M059J (cell line): Measurements from ENCODE around the gene PLA2G15. TPM values are rescaled to one million over a fixed set of nuclear protein-coding genes. Genes with fewer than 3 reads are reported as not detected.

Experiments used
- DNase-seq: peaks from one replicate; pipeline ENCODE4 v3.0.0-alpha.2; 2012; ENCODE audit warnings: low read depth
- total RNA-seq: library from RNA; depleted of rRNA; stranded (reverse); fragments of >200 nt; shearing (Covaris generic); gene quantifications from 2 replicates; pipeline ENCODE4 v1.2.3, GENCODE V29; 2014; rRNA removed

Gene PLA2G15, protein sequence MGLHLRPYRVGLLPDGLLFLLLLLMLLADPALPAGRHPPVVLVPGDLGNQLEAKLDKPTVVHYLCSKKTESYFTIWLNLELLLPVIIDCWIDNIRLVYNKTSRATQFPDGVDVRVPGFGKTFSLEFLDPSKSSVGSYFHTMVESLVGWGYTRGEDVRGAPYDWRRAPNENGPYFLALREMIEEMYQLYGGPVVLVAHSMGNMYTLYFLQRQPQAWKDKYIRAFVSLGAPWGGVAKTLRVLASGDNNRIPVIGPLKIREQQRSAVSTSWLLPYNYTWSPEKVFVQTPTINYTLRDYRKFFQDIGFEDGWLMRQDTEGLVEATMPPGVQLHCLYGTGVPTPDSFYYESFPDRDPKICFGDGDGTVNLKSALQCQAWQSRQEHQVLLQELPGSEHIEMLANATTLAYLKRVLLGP
- total RNA-seq: 26.2 and 36.6 TPM in 2 replicates

DNA sequence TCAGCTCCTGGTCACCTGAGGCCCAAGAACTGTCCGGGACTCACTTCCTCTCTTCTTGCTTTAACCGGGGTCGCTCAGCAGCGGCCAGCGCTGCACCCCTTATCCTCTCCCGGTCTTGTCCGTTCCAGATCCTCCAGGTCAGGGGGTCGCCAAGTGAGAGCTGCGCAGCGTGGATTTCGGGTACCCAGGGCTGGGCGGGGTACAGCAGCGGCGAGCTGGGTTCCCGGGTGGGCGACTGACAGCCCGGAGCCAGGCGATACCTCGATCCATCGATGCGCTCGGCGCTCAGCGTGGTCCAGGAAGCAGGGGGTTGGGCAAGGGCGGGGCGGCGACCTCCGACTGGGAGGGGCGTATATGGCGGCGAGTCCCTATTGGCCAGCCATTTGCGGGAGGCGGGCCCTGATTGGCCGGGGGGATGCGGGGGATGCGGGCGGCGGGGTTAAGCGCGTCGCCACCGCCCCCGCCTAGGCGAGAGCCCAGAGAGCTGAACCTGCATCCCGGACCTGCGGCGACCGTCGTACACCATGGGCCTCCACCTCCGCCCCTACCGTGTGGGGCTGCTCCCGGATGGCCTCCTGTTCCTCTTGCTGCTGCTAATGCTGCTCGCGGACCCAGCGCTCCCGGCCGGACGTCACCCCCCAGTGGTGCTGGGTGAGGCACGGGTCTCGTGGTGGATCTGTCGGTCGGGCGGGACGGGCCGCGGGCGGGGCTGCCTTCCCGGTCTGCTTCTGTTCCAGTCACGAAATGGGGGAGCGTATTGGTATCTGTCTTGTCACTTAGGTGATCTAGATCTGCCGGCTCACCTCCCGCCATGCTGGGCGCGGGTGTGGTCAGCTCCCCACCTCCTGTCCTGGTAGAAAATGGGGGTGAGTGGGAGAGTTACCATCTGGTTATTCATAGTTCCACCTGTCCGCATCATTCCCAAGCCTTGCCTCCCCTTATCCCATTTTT is at the start of gene PLA2G15:
PLA2G15 (plus strand) TSS at position 471 of the 951 bp plus-strand sequence; CDS start at position 525, 54 bp downstream.
- DNase-seq: peak; percentile 84

DNA sequence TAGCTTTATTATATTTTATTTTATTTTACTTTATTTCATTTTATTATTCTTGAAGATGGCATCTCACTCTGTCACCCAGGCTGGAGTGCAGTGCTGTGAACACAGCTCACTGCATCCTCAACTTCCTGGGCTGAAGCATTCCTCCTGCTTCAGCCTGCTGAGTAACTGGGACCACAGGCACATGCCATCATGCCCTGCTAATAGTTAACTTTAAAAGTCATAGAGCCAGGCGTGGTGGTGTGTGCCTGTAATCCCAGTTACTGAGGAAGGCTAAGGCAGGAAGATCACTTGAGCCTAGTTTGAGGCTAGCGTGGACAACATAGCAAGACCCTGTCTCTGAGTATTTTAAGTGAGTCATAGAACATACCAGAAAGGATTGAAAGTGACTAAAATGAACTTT is 47.9 kb upstream of the PLA2G15 start:
- peak; percentile 16 for DNase-seq

DNA sequence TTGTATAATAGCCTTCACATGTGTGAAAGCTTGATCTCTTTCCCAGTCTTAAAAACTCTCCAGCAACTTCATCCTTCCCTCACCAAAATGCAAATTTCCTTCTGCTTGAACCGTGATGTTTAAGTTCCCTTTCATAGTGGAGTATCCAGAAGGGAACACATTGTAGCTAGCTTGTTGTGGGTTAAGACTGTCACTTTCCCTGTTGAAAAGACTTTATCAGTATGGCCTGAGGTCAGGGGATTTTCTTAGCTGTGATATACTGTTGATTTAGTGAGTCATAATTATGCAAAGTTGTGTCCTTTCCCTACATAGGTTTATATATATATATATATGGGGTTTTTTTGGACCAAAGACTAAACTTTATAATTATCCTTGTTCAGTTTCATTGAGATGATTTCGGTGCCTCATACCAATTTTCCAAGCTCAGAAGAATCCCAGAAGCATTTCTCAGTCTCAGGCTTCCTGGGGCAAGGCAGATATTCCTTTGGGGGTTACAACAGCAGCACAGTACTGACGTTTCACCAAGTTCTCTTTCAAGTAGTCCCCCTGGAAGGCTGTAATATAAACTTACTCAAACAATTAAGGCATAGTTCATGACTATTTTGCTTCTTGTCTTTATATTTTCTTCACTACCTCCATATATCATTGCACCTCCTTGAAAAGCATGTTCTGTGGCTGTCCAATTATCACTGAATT is 44.9 kb upstream of the PLA2G15 start:
- peak; percentile 16 for DNase-seq

DNA sequence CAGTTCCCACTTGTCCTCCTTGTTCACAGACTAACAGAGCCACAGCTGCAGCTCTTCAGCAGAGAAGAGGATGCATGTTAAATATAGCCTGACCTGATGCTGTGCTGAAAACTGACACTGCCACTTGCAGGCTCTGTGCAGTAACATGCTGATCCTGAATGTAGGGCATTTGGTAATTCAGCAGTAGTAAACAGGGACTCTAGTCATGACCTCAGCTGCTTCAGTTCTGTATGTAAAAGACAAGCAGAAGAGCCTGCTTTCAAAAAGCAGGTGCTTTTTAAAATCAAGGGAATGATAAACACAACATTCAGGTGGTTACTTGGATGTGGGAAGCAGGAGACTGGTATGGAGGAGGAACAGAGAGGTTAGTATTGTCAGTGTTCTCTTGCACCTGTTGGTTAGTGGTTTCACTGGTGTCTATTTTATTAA is 43.1 kb upstream of the PLA2G15 start:
- DNase-seq: peak; percentile 4

DNA sequence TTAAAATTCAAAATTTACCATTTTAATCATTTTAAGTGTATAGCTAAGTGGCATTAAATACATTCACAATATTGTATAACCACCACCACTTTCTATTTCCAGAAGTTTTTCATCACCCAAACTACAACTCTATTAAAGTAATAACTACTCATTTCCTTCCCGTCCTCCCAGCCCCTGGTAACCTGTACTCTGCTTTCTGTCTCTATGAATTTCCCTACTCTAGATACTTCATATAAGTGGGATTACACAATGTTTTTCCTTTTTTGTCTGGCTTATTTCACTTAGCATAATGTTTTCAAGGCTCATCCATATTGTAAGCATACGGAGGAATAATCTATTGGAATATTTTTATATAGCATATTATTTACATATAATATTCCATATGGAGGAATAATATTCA is 38.9 kb upstream of the PLA2G15 start:
- DNase-seq: no peak

DNA sequence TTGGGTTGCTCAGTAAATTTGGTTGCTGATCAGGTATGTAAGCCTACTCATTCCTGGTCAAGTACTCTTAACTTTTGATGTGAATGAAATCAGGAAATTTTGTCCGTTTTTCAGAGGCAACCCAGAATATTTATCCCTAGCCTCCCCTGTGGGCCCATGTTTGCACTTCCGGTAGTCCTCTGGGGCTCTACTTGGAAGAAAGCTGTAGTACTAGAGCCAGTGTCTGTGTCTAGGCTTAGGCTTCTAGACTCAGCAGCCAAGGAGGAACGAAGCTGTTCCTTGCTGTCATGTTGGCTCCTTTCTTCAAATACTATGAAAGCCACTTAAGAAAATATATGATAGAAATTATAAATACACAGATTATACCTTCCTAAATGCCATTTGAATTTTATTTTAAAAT is 30.4 kb upstream of the PLA2G15 start:
- no peak for DNase-seq

DNA sequence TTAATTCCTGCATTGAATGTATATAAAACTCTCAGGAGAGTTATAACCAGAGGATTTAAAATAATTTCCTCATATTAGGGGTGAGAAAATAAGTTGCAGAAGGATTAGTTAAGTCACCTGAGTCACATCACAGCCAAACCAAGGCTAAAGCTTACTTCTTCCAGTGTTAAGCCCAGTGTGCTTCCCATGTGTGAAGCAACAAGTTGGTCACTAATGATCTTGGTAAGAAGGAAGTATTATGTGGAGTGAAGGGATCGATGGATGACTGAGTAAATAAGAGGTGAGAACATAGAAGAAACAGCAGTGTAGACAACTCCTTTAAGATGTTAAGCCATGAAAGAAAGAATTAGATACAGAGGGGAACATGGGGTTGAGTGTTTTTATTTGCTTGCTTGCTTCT is 29.9 kb upstream of the PLA2G15 start:
- DNase-seq: no peak

DNA sequence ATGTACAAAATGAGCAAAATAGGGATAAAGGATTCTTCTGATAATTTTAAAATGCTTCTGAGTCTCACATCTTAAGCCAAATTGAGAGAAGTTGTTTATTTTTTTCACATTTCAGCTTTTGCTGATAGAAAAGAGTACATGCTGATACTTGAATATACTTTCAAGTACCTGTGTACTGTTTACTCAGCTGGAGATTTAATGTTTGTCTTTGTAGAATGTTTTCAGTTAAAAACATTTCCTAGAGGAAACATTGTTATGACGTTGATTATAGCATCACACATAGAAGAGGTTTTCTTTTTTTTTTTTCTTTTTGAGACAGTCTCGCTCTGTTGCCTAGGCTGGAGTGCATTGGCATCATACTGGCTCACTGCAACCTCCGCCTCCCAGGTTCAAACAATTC is 28.9 kb upstream of the PLA2G15 start:
- DNase-seq: no peak

DNA sequence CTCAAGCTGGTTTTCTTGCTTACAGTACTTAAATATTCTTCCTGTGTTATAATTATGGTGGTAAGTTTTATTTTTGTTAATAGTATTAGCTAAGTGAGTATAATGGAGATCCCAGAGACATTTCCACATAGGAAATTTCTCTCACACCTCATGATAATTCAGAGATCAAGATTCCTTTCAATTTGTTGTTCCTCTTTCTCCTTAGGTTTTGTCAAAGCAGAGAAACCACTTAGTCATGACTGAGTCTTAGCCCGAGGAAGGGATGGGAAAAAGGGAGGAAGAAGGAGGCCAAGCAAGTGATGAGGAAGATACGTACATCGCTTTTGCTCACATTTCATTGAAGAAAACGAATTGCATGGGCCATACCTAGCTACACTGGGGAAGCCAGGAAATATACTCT is 27.7 kb upstream of the PLA2G15 start:
- no peak for DNase-seq

DNA sequence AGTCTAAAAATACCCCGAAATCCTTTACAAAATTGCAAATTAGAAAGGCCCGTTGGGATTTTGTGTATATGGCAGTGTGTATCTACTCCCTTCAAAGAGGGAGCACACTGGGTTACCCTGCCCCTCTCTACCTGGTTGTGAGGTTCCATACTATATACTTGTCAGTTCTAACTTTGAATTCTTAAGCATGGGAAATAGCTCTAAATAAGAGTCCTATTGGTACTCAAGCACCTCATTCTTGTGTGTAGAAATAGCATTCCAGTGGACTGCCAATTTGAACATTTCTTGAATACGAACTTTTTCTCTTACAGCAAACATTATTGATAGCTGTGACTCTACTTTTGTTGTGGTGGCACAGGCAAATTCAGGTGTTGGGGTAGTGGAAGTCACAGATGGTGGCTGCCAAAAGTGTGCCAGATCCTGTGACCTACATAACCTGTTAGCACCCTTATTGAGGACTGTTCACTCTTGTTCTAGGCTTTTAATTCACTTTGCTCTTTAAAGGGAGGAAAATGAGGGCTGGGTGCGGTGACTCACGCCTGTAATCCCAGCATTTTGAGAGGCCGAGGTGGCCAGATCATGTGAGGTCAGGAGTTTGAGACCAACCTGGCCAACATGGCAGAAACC is 25.3 kb upstream of the PLA2G15 start:
- DNase-seq: no peak

DNA sequence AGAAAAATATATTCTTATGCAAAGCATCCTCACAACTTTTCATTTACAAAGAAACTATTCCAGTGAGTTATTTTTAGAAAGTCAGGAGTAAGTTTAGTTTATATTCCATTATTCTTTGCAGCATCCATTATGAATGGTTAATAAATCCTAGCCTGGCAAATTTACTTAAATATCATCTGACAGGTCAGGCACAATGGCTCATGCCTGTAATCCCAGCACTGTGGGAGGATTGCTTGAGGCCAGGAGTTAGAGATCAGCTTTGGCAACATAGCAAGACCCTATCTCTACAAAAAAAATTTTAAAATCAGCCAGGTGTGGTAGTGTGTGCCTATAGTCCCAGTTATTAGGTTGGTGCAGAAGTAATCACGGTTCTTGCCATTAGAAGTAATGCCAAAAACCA is 22.1 kb upstream of the PLA2G15 start:
- no peak for DNase-seq

DNA sequence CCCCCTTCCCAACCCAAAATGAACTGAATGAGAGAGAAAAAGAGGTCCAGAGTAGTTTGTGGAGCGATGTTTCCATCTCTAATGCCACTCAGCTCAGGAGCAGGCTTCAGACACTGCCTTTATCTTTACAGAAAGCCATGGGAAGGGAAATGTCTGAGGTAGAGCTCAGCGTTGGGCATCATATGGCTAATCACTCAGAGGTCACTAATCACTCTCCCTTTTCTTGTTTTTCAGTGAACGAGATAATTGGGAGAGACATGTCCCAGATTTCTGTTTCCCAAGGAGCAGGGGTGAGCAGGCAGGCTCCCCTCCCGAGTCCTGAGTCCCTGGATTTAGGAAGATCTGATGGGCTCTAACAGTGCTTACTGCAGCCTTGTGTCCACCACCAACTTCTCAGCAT is 19.1 kb upstream of the PLA2G15 start:
- no peak for DNase-seq

DNA sequence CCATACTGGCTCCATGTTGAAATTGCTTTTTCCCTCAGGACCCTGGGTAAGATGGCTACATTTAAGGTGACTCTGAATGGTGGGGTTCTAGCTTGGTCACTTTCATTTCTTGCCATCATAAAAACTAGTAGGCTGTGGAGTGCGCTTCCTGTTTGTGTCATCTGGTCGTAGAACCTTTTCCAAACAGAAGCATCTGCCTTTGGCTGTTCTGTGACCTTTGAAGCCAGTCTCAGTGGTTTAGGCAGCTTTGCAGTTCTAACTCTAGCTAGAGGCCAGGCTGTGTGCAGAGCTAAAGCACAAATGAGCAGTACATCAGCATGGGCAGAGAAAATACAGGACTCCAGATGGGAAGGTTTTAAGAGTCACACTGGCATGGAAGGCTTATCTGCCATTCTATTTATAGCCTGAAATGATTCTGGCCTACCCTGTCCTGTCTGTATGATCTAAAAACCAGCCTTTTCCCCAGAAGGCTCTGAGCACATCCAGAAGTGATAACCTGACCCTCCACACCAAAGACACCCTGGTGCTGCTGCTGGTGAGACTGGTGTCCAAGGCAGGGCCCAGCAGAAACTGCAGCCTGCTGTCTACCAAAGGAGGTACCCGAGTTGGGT is 17.9 kb upstream of the PLA2G15 start:
- no peak for DNase-seq

DNA sequence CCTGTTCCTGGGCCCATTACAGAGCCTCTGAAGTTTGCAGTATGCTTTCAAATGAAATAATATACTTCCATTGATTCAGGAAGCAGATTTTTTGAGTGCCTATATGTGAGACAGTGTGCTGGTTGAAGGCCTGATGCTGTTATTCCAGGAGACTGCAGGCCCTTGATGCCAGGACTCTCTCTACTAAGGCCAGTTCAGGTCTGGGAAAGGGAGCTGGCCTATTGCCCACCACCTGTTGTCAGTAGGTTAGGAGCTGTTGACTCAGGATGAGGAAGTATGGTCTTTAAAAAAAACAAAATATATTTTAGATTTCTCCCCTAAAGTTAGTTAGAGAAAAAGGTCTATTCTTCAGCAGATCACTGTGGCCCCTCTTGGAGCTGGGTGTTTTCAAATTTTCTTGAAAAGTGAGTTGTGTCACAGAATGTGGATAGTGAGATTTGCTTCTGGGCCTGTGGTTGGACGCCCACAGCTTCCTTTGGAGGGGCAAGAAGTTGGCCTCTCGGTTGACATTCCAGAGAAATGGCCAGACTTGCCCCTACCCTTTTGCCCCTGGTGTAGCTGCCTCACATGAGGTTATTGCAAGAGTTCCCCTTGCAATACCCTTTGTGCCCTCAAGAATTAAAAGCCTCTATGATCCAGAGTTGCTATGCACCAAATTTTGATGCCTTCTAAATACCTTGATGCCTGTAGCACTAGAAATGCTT is 17.2 kb upstream of the PLA2G15 start:
- no peak for DNase-seq

DNA sequence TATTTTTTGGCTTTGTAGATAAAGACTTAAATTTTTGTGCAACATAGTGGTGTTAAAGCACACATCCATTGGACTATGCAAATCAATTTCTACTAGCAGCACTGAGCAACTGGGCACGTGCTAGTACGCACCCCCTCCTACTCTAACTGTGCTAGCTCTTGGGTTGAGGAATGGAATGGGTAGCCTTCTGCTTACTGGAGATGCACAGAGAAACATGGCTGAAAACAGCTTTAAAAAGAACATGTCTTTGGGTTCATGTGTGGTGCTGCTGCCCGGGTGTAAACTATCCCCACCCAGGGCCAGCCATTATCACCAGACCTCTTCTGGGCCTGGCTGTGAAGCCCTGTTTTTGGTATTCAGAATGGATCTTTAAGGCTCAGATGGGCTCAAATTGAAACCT is 16.5 kb upstream of the PLA2G15 start:
- DNase-seq: no peak

DNA sequence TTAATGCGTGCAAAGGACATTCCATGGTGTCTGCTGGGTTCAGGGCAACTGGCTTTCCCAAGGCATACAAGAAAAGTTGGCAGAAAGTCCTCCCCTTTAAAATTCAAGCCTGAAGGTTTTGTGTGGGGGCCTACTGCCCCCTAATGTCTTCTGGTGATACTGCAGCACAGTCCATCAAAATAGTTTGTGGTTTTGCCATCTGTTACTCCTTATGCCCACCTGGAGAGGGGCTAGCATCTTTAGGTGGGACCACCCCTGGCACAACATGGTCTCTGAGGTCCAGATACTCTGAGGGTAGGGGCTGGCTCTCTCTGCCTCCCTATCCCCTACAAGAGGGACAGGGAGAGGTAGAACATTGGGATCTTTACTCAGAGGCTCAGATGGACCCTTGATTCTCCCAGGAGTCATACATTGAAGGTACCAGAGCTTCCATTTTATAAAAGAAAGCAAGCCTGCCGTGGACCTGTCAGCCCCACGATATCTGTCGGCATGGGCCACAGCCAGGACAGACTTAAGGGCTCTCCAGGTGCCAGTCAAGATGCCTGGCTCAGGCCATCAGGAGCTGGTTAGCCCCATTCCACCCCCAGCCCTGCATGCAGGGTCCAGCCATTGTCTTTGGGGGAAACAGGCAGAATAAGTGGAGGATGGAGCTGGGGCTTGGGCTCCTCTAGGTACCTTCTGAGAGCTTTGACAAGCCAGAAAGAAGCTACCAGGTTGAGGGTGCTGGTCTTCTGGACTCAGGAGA is 15.6 kb upstream of the PLA2G15 start:
- peak; percentile 62 for DNase-seq

DNA sequence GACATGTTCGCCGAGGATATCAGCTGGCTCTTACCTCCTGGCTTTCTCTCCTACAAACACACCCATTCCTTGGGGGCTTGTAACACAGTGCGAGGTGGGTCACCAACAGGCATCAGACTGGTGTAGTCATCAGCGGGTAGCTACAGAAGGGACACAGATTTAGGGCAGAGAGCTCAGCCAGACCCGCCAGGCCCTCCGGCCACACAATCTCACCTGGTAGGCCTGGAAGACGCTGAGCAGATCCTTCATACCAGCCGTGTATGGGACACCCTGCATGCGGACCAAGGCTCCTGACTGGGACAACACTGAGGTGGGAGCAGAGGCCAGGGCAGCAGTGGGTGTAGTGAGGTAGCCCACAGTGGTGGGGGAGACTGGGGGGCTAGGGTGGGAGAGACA is 15.0 kb upstream of the PLA2G15 start:
- DNase-seq: no peak

DNA sequence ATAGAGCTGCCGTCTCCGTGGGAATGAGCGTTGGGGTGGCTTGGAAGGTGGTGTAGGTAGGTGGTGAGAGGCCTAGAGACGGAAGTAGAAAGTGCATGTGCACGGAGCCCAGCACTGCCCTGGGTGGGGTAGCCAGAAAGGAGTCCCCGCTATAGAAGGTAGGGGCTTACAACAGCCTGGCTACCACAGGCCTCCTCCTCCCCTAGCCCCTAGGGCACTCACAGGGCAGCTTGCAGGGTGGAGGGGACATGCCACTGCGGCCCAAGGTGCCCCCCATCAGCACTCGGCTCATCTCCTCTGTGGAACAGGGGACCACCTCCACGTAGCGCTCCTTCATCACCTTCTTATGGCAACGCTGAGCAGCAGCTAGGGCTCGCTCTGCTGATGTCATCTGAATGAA is 14.2 kb upstream of the PLA2G15 start:
- DNase-seq: no peak

DNA sequence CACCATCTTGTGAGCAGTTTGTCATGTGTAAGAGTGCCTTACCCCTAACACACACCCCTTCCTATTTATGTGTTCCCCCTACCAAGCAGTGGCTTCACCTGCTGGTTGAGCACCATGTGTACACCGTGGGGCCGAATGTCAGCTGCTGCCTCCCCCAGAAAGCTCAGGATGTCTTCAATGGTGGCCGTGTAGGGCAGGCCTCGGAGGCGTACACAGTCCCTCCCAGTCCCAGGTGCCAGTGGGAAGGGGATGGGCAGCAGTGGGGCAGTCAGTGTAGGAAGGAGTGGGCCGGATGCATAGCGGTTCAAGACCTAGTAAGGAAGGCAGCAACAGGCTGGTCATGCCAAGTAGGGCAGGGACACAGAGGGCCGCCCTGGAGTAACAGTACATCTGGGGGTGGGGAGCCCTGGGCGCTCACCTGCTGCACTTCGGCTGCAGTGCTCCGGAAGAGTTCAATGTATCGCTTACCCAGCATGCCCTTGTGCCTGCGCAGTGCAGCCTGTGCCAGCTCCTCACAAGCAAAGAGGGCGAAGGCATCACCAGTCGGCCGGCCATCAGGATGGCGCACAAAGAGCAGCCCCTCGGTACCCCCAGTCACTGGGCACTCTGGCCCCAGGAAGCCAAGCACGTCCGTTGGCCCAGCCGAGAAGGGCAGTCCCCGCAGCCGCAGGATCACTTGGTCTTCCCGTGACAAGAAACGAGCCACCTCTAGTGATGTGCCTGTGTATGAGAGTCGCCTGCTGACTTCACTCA is 13.6 kb upstream of the PLA2G15 start:
- DNase-seq: no peak
